22Rv1 (cell line): ENCODE results near the gene FOXO3.

Experiments used
- CTCF ChIP-seq: fragments of 450-650 bp; IDR thresholded peaks from 2 replicates; pipeline ENCODE4 v1.5.1; 2017; ENCODE audit warnings: mild to moderate bottlenecking
- ZFX ChIP-seq: fragments of 450-650 bp; IDR thresholded peaks from 2 replicates; pipeline ENCODE4 v1.6.1; 2017; ENCODE audit warnings: antibody characterized with exemption, borderline replicate concordance

GRCh38 chr6:108596956-108597355 lies 36.2 kb downstream of the FOXO3 start:
- TF ChIP-seq CTCF (no peak), ZFX (no peak)
